CD4-positive, alpha-beta T cell treated with Interleukin-4 for 1 hour (primary cell): ENCODE data around the gene TEKT1.
"Not testable (repeated sequence)": the region's sequence is repeated elsewhere in the genome, so short reads cannot be mapped to it uniquely, and the experiment has no call there.

Source experiments
- DNase-seq, 2 donors: peaks; one replicate each; pipeline ENCODE4 v3.0.0-alpha.2; 2020 to 2022

TEKT1 gene

GRCh38 chr17:6831661-6832263 is at the start of gene TEKT1:
TEKT1 (minus strand) TSS chr17:6831729; CDS start chr17:6830376, 1,353 bp downstream.
- peak; percentile 80 to 89 for DNase-seq

- not testable (repeated sequence) for DNase-seq
These were observed 47.9 kb upstream of the TEKT1 start for GRCh38 chr17:6879221-6879975.

GRCh38 chr17:6875276-6875675 is 43.7 kb upstream of the TEKT1 start:
- DNase-seq = not testable (repeated sequence)

DNA sequence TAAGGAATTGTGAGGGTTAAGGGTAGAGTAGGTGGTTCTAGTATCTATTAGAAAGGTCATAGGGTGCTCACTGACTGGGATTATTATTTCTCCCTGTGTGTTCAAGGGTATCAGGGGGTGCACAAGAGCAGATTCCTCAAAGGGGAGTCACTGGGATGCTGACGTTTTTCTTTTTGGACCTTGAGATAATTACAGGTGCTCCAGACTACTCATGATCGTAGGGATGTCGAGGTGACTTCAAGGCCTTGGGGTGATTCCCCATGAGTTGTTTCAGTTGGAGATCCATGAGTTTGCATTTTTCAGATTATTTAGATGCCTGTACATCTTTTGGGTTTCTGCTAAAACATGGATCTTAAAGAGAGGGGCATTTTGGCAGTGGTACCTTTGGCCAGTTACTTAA is 41.4 kb upstream of the TEKT1 start:
- DNase-seq = no peak

DNA sequence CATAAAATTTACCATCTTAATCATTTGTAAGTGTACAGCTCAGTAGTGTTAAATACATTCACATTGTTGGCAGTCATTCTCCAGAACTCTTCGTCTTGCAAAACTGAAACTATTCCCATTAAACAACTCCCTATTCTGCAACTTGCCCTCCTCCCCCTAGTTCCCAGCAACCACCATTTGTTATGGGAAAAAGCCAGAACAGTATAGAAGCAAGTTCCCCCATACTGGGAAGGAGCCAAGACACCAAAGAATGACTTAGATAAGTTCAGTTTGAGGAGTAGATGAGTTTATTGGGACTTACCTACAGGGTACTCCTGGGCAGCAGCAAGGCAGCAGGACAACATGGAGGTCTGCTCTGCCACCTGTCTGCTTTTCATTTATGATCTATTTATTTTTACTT is 39.3 kb upstream of the TEKT1 start:
- no peak for DNase-seq

DNA sequence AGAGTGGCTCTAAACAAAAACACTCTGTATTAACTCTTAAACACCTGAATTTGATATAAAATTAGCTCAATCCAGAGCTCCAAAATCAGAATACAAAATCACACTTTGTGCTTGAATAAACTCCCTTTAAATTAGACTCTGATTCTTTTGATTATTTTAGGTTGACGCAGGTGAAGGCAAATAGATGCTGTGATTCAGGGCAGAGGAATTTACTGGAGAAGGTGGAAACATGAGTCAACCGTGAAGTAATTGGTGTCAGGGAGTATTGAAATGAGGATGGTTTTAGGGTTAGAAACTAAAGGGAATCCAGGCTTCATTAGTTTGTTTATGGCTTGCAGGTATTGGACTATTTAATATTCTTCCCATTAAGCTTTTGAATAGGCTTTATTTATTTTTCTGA is 37.1 kb upstream of the TEKT1 start:
- no peak for DNase-seq

DNA sequence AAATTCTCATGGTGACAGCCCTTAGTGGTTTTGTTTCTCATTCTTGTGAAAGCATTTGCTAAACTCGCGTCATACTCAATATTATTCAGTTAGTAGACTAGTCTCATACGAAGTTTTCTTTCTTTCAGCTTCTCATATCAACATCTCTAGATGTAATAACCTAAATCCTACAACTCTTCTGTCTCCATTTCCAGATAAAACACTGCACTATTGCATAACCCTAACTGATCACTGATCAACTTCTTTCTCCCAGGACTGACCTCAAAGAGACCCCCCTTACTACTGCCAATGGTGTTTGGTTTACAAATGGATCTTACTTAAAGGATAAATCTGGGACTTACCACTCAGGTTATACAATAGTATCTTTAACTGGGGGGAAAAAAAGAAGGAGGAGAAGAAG is 36.3 kb upstream of the TEKT1 start:
- no peak for DNase-seq

GRCh38 chr17:6862825-6863224 is 31.3 kb upstream of the TEKT1 start:
- DNase-seq = peak in 1 of 2 donors; percentile 7

DNA sequence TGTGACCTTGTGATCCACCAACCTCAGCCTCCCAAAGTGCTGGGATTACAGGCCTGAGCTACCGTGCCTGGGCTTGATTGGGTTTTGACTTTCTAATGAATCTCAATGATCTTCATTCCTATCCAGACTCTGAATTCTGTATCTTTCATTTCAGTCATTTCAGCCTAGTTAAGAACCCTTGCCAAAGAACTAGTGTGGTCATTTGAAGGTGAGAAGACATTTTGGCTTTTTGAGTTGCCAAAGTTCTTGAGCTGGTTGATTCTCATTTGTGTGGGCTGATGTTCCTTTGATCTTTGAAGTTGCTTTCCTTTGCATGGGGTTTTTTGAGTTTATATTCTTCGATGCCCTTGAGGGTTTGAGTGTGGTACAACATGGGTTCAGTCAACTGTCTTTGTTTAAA is 30.6 kb upstream of the TEKT1 start:
- no peak for DNase-seq

DNA sequence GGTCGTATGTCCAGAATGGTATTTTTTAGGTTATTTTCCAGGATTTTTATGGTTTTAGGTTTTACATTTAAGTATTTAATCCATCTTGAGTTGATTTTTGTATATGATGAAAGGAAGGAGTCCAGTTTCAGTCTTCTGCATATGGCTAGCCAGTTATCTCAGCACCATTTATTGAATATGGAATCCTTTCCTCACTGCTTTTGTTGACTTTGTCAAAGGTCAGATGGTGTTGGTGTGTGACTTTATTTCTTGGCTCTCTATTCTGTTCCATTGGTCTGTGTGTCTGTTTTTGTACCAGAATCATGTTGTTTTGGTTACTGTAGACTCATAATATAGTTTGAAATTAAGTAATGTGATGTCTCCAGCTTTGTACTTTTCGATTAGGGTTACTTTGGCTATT is 26.4 kb upstream of the TEKT1 start:
- no peak for DNase-seq

DNA sequence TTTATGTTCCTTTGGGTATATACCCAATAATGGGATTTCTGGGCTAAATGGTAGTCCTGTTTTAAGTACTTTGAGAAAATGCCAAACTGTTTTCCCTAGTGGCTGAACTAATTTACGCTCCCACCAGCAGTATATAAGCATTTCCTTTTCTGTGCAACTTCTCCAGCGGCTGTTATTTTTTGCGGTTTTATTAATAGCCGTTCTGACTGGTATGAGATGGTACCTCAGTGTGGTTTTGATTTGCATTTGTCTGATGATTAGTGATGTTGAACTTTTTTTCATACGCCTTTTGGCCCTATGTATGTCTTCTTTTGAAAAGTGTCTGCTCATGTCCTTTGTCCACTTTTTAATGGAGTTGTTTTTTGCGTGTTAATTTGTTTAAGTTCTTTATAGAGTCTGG is 25.8 kb upstream of the TEKT1 start:
- no peak for DNase-seq

GRCh38 chr17:6856051-6856450 is 24.5 kb upstream of the TEKT1 start:
- no peak for DNase-seq

- DNase-seq = peak in 1 of 2 donors; percentile 13
These were observed 22.4 kb upstream of the TEKT1 start for GRCh38 chr17:6853764-6854442.

DNA sequence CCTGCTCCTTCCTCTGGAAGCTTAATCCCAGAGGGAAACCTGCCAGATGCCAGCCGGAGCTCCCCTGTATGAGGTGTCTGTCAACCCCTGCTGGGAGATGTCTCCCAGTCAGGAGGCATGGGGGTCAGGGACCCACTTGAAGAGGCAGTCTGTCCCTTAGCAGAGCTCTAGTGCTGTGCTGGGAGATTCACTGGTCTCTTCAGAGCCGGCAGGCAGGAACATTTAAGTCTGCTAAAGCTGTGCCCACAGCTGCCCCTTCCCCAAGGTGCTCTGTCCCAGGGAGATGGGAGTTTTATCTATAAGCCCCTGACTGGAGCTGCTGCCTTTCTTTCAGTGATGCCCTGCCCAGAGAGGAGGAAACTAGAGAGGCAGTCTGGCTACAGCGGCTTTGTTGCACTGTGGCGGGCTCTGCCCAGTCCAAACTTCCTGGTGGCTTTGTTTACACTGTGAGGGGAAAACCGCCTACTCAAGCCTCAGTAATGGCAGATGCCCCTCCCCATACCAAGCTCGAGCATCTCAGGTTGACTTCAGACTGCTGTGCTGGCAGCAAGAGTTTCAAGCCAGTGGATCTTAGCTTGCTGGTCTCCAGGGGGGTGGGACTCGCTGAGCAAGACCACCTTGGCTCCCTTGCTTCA is 17.1 kb upstream of the TEKT1 start:
- DNase-seq = not testable (repeated sequence)

DNA sequence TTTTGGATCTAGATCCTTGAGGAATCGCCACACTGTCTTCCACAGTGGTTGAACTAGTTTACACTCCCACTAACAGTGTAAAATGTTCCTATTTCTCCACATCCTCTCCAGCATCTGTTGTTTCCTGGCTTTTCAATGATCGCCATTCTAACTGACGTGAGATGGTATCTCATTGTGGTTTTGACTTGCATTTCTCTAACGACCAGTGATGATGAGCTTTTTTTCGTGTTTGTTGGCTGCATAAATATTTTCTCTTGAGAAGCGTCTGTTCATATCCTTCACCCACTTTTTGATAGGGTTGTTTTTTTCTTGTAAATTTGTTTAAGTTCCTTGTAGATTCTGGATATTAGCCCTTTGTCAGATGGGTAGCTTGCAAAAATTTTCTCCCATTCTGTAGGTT is 14.6 kb upstream of the TEKT1 start:
- not testable (repeated sequence) for DNase-seq

DNA sequence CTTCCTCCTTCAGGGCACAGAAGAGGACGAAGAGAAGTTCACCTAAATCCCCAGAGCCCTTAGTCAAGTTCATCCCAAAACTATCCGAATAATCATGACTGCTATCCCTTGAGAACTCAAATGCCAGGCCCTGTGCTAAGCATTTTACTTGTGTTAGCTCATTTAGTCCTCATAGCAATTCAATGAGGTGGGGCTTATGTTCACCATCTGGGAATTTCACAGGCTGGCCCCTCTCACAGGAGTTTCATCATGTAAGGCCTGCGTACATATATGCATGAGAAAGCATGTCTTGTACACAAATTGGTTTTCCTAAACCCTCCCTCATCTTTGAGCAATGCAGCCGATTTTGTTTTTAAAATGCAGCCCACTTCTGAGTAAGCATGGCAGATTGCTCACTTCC is 12.9 kb upstream of the TEKT1 start:
- DNase-seq = not testable (repeated sequence)

DNA sequence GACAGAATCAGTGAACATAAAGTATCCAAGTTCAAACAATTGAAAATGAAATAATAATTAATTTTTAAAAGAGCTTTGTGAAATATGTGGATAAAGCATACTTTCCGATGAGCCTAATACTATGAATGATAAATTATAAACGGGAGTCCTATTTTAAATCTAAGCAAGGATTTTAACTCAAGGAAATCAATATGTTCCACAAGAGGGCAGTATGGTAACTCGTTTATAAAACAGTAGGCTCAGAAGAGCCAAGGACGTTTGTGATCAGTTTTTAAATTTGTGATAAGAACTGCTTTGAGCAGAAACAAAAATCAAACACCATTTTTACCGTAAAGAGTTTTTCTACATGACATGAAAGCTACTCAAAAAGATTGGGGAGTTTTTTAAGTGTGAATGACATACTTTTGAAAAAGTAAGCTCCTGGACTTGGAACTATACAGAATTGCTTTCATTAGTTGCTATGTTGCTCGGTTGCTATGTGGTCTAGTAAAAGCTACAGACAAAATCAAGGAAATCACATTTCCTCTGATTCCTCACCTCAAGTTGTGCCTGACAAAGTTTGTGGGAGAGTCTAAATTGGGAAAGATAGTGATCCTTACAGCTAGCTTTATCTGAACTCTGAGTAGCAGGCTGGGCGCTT is 11.8 kb upstream of the TEKT1 start:
- peak in 1 of 2 donors; percentile 54 for DNase-seq

- DNase-seq = not testable (repeated sequence)
These were observed 10.2 kb upstream of the TEKT1 start for GRCh38 chr17:6841769-6842168.

DNA sequence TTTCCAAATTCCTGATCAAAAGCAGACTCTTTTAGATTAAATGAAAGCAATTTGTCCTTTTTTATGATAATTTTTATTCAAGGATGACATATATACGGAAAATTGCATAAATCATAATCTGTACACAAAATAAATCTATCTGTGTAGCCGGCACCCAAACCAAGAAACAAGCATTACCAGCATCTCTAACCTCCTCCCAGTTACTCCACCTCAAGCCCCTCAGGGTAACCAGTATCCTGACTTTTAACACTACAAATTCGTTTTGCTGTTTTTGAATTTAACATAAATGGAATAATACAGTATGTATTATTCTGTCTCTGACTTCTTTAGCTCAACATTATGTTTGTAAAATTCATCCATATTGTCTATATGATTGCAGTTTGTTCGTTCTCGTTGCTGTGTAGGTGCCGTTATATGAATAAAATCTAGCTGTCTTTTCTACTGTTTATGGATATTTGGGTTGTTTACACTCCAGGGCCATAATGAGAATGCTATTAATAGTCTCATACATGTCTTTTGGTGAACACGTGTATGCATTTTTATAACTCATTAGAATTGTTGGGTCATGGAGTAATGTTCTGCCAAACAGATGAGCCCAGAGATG is 1.0 kb downstream of the TEKT1 start:
- DNase-seq = no peak

DNA sequence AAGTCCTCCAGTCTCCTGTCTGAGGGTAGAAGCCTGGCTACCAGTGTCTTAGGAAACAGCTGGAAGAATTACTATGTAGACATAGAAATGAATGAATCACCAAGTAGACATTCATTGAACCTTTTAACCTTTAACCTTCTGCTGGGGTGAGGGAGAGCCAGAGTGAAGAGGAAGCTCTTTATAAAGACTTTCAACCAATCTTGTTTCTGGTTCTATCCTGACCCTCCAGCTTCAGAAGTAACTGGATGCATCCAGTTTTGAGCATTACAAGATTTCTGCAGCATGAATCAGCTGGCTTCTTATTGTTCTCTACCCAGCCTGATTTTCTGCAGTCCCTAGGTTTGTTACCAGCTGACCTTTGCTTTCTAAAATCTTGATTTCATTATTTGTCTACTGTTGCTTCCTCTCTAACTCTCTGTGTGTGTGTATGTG is 8.5 kb downstream of the TEKT1 start:
- DNase-seq = no peak

DNA sequence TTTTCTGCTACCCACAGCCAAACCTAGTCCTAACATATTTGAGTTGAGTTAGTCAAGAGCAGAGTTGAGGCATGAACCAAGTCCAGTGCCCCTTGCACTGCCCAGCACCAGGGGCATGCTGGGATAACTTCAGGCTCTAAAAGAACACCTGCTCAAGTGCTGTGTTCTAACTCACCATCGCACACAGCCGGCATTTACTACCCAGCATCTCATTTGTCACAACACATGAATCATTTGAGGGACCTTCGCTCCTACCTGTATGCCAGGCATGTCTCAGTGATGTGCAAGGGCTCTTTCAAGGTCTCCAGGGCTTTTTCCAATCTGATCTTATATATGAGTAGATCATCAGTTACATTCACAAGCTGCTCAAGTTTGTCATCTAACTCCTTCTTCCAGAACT is 12.6 kb downstream of the TEKT1 start:
- DNase-seq = no peak

- DNase-seq = not testable (repeated sequence)
These were observed 15.2 kb downstream of the TEKT1 start for GRCh38 chr17:6816368-6816767.

DNA sequence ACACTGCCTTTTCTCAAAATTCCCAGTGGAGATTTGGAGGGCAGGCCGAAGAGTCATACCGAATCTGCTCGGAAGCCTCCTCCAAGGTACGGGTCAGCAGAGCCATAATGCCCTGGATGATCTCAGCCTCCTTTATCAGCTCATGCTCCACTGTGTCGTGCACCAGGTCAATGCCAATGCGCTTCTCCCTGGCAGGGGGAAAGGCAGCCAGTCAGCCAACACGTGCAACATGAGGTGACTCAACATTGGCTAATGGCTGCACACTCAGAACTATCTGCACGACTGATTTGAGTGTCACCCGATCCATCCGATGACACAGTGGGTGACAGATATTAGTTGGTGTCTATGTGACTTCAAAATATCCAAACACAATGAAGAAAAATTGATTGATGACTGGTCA is 15.8 kb downstream of the TEKT1 start:
- DNase-seq = no peak
